GM12878 (cell line): Measurements from ENCODE around the gene SLC34A3. TPM values are rescaled to one million over a fixed set of nuclear protein-coding genes. Genes with fewer than 3 reads are reported as not detected.

Source experiments
- ATAC-seq: fragments of 200-7000 bp; cut with Tn5 transposase; 3 replicates; pipeline ENCODE4 v1.9.1; 2020; ENCODE audit warnings: mild to moderate bottlenecking, moderate library complexity
- BruUV-seq: library from RNA; stranded (reverse); fragments of 400-500 nt; replicated peaks from 2 replicates; lab custom pipeline; 2021; lab: Mats Ljungman, UMichigan
- CTCF ChIA-PET: fragments of 300-600 bp; sonication (Branson Sonifier 250); formaldehyde crosslinking; extraction: SDS; loops from one replicate; lab custom pipeline; 2021; ENCODE audit warnings: inconsistent platforms; lab: Yijun Ruan, JAX
- POLR2A ChIA-PET: fragments of 350-600 bp; formaldehyde crosslinking; extraction: SDS; loops from one replicate; lab custom pipeline; 2021; ENCODE audit warnings: inconsistent platforms; lab: Charles Lee
- RAD21 ChIA-PET: fragments of 300-600 bp; sonication (Branson Sonifier 250); formaldehyde crosslinking; loops from one replicate; lab custom pipeline; 2023; ENCODE audit warnings: antibody characterized with exemption; ENCODE audit not compliant: unreplicated experiment; lab: Charles Lee
- SMC1A ChIA-PET: fragments of 300-600 bp; sonication (Branson Sonifier 250); formaldehyde crosslinking; loops from one replicate; lab custom pipeline; 2023; ENCODE audit not compliant: unreplicated experiment, uncharacterized antibody; lab: Charles Lee
- DNase-seq: peaks from one replicate; pipeline ENCODE4 v3.0.0-alpha.2; 2011; ENCODE audit warnings: low read depth, low spot score
- FAIRE-seq: peaks from 3 replicates; lab custom pipeline; 2011; peaks lifted over from hg19 to GRCh38; lab: Jason Lieb, UNC
- H2AFZ ChIP-seq: 2 replicates; pipeline ENCODE4 v1.6.0; 2011; ENCODE audit warnings: low read depth, low read length, control low read depth; ENCODE audit not compliant: control insufficient read depth
- H3K27ac ChIP-seq: 2 replicates; pipeline ENCODE4 v1.5.1; 2011; ENCODE audit warnings: control low read depth; ENCODE audit not compliant: control insufficient read depth, insufficient read depth
- H3K27me3 ChIP-seq, 2 experiments: replicated peaks in 1 of 2; 2 replicates each; pipeline versions ENCODE4 v1.6.0 to v1.6.1; 2011; ENCODE audit warnings: low read length in 1 of 2; ENCODE audit not compliant: control insufficient read depth in 2 of 2, insufficient read depth in 2 of 2
- H3K36me3 ChIP-seq, 2 experiments: 2 replicates each; pipeline ENCODE4 v1.5.1; 2011; ENCODE audit warnings: low read length in 1 of 2; ENCODE audit not compliant: control insufficient read depth in 2 of 2, insufficient read depth in 2 of 2
- H3K4me1 ChIP-seq: 2 replicates; pipeline ENCODE4 v1.6.1; 2011; ENCODE audit warnings: mild to moderate bottlenecking, low read length, moderate library complexity, mixed read lengths; ENCODE audit not compliant: control insufficient read depth, insufficient read depth
- H3K4me2 ChIP-seq: 2 replicates; pipeline ENCODE4 v1.6.0; 2011; ENCODE audit warnings: control low read depth; ENCODE audit not compliant: control insufficient read depth, insufficient read depth
- H3K4me3 ChIP-seq: fragments of 200-600 bp; sonication (generic); 2 replicates; pipeline ENCODE4 v1.5.1; 2016
- H3K79me2 ChIP-seq: 2 replicates; pipeline ENCODE4 v1.6.0; 2011; ENCODE audit warnings: low read length; ENCODE audit not compliant: control insufficient read depth, insufficient read depth
- H3K9ac ChIP-seq: 2 replicates; pipeline ENCODE4 v1.8.0; 2011; ENCODE audit warnings: low read length, control low read depth, mixed read lengths; ENCODE audit not compliant: control insufficient read depth, insufficient read depth
- H3K9me3 ChIP-seq: replicated peaks from 3 replicates; pipeline ENCODE4 v1.5.1; 2011; ENCODE audit warnings: mild to moderate bottlenecking, low read length; ENCODE audit not compliant: control insufficient read depth, insufficient read depth
- H4K20me1 ChIP-seq: 2 replicates; pipeline ENCODE4 v1.6.0; 2011; ENCODE audit not compliant: control insufficient read depth, insufficient read depth
- CBFB ChIP-seq: IDR thresholded peaks from 2 replicates; pipeline ENCODE4 v1.6.1; 2016; ENCODE audit warnings: antibody characterized with exemption, low read depth
- CEBPZ ChIP-seq: fragments of 150-350 bp; IDR thresholded peaks from 2 replicates; pipeline ENCODE4 v1.6.1; 2016; ENCODE audit warnings: low read depth, low read length
- E2F8 ChIP-seq: fragments of 450-650 bp; IDR thresholded peaks from 2 replicates; pipeline ENCODE4 v1.6.1; 2018; ENCODE audit warnings: mild to moderate bottlenecking, low read depth, moderate library complexity; ENCODE audit not compliant: partially characterized antibody
- GATAD2B ChIP-seq: fragments of 450-650 bp; conservative IDR thresholded peaks from 2 replicates; pipeline ENCODE4 v1.6.1; 2017; ENCODE audit warnings: low read depth, mild to moderate bottlenecking, moderate library complexity
- HSF1 ChIP-seq: fragments of 150-350 bp; IDR thresholded peaks from 2 replicates; pipeline ENCODE4 v1.6.1; 2014; ENCODE audit warnings: mild to moderate bottlenecking, low read depth, low read length
- NR2F1 ChIP-seq: fragments of 450-650 bp; conservative IDR thresholded peaks from 2 replicates; pipeline ENCODE4 v1.6.1; 2017; ENCODE audit warnings: mild to moderate bottlenecking
- RELA ChIP-seq: fragments of 450-650 bp; IDR thresholded peaks from 2 replicates; pipeline ENCODE4 v1.8.0; 2014; ENCODE audit warnings: borderline replicate concordance; ENCODE audit not compliant: partially characterized antibody
- RFX5 ChIP-seq: IDR thresholded peaks from 2 replicates; pipeline ENCODE4 v1.6.1; 2011; ENCODE audit warnings: low read depth, low read length, improper control_type of control experiment
- ZBTB40 ChIP-seq: fragments of 450-650 bp; IDR thresholded peaks from 2 replicates; pipeline ENCODE4 v1.6.1; 2016; ENCODE audit warnings: mild to moderate bottlenecking, moderate library complexity, borderline replicate concordance
- ZZZ3 ChIP-seq: IDR thresholded peaks from 2 replicates; pipeline ENCODE4 v1.6.1; 2011; ENCODE audit warnings: low read depth; ENCODE audit not compliant: control insufficient read depth, insufficient read length
- WGBS: methylation state at CpG from one replicate; pipeline ENCODE4 v1.1.6; 2016; ENCODE audit warnings: low lambda C conversion rate; ENCODE audit not compliant: insufficient replicate concordance, insufficient coverage; ENCODE audit errors: missing lambda C conversion rate; 5-methylcytosine and 5-hydroxymethylcytosine counted together
- in situ Hi-C: fragments of 300-500 bp; cut with MboI; formaldehyde crosslinking; loops from 9 replicates; pipeline ENCODE4 v1.14.3; 2018; ENCODE audit warnings: mixed read lengths
- intact Hi-C: fragments of 100-400 bp; cut with micrococcal nuclease; formaldehyde crosslinking; loops from one replicate; pipeline ENCODE4 v1.14.2; 2022; ENCODE audit not compliant: unreplicated experiment
- polyA plus RNA-seq, 11 experiments: library from polyadenylated mRNA; depleted of rRNA in 4 of 11; unstranded in 6 of 11; stranded (reverse) in 5 of 11; fragments of >200 nt; fragmentation: Nextera tagmentation in 4 of 11; fragmentation: Illumina TruSeq in 1 of 11; extraction: Ambion mirVana in 4 of 11; extraction: Trizol in 1 of 11; gene quantifications; 1 replicate in 1 of 11; 2 replicates in 10 of 11; pipeline versions ENCODE4 v1.2.1 to v1.2.3, GENCODE V29; 2011 to 2016; ENCODE audit warnings: inconsistent platforms in 2 of 11, missing spikeins in 2 of 11, low read depth in 1 of 11
- total RNA-seq, 4 experiments: library from RNA; depleted of rRNA in 3 of 4; stranded (reverse); fragments of >200 nt in 3 of 4; fragmentation: Illumina TruSeq in 1 of 4; extraction: Trizol in 1 of 4; gene quantifications; 2 replicates each; pipeline versions ENCODE4 v1.2.1 to v1.2.3, GENCODE V29; 2013 to 2021

Gene SLC34A3
- total and polyA plus RNA-seq, 10 of the 15 experiments (the other 5 are each of a cell fraction or from before 2014, with no cell fraction given) = not detected

GRCh38 chr9:137182836-137183235 is 47.9 kb upstream of the SLC34A3 start (continued):
- TF ChIP-seq E2F8 (no peak), RFX5 (no peak)

GRCh38 chr9:137183980-137184595 is 46.6 kb upstream of the SLC34A3 start:
- intact Hi-C loops (no loop called here), in situ Hi-C loops (no loop called here)
- WGBS = 95% methylated on average over 26 of the region's 27 CpGs
- no TSS peak for BruUV-seq
- H3K27me3 ChIP-seq = no peaks in the 10 kb centered on the region
- RAD21 ChIA-PET = no interaction called here
- CTCF ChIA-PET = no interaction called here
- POLR2A ChIA-PET = no interaction called here
- H3K79me2 ChIP-seq = peaks cover 22% of the 10 kb centered on the region
- no peaks in the 10 kb centered on the region for H4K20me1 ChIP-seq
- no peak for ATAC-seq
- SMC1A ChIA-PET = no interaction called here
- no peak for FAIRE-seq
- no peak for DNase-seq
- no peak overlapping the region for H2AFZ ChIP-seq
- H3K4me1 ChIP-seq = peaks cover 15% of the 10 kb centered on the region
- no peaks in the 10 kb centered on the region for H3K9me3 ChIP-seq
- no peak overlapping the region for H3K9ac ChIP-seq
- no peak overlapping the region for H3K4me2 ChIP-seq
- H3K27ac ChIP-seq = no peak overlapping the region
- H3K36me3 ChIP-seq = peaks cover 7 to 28% of the 10 kb centered on the region in 2 experiments
- no peak overlapping the region for H3K4me3 ChIP-seq
- TF ChIP-seq CEBPZ = no peak
- no peak for TF ChIP-seq GATAD2B
- no peak for TF ChIP-seq CBFB
- no peak for TF ChIP-seq RELA
- TF ChIP-seq ZBTB40 = no peak
- no peak for TF ChIP-seq HSF1
- TF ChIP-seq NR2F1 = no peak
- no peak for TF ChIP-seq ZZZ3
